GM20431 (cell line): Measurements from ENCODE around the gene ARFGAP1.

ENCODE experiments used
- in situ Hi-C: fragments of 300-500 bp; cut with MseI, MboI; formaldehyde crosslinking; loops from one replicate; pipeline ENCODE4 v1.15.0; 2020; ENCODE audit warnings: low sequenced_read_pairs; ENCODE audit not compliant: unreplicated experiment

Gene ARFGAP1

DNA sequence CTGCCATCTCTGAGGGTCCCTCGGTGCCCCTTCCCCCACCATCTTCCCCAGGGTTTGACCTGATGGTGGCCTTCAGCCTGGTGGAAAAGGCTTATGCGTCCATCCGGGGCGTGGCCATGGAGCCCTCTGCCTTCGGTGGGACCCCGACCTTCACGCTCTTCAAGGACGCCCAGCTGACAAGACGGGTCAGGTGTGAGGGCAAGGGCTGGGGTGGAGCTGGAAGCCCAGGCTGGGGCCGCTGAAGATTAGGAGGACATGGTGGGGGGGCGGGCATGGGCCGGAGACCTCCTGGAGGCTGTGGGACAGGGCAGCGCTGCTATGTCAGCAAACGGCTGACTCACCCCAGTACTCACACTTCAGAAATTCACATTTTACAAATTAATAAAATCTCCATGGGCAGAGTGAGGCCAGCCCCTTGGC lies 43.9 kb downstream of the ARFGAP1 start:
- in situ Hi-C loops, result no loop called here

DNA sequence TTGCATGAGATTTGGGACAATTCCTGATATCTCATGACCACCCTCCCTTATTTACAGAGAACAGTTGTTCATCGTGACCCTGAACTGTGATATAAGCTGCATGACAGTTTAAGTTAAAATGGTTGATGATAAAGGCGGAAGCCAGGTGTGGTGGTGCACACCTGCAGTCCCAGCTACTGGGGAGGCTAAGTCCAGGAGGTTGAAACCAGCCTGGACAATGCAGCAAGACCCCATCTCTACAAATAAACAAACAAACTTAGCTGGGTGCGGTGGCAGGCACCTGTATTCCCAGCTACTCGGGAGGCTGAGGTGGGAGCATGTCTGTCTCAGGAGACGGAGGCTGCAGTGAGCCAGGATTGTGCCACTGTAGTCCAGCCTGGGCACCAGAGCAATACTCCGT lies 44.4 kb downstream of the ARFGAP1 start:
- in situ Hi-C loops, result no loop called here

DNA sequence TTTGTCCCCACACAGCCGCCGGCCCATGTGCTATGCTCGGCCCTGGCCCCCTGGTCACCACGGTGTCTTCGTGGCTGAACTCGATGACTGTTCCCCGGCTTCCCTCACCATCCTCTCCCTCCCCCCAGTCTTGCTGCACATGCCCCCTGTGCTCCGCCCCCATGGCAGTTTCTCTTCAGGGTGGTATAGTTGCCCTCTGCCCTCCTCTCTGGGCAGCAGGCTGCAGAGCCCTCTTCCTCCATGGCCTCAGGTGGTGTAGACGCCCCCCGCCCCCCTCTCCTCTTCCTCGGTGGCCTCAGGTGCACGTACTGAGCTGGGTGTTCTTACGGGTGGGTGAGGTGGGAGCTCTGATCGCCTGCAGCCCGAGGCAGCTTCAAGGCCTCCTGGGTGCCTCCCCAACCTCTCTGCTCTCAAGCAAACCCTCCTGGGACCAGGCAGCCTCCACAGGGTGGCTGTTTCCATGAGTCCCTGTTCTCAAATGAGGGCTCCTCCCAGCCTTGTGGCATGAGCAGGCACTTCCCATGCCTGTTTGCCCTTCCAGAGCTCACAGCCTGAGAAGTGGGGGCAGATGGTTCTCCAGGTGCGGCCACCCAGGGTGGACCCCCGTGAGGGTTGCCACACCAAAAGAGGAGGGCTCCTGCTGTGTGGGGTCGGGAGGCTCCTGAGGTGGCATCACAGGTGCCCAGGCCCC lies 45.1 kb downstream of the ARFGAP1 start:
- in situ Hi-C loops, result no loop called here

DNA sequence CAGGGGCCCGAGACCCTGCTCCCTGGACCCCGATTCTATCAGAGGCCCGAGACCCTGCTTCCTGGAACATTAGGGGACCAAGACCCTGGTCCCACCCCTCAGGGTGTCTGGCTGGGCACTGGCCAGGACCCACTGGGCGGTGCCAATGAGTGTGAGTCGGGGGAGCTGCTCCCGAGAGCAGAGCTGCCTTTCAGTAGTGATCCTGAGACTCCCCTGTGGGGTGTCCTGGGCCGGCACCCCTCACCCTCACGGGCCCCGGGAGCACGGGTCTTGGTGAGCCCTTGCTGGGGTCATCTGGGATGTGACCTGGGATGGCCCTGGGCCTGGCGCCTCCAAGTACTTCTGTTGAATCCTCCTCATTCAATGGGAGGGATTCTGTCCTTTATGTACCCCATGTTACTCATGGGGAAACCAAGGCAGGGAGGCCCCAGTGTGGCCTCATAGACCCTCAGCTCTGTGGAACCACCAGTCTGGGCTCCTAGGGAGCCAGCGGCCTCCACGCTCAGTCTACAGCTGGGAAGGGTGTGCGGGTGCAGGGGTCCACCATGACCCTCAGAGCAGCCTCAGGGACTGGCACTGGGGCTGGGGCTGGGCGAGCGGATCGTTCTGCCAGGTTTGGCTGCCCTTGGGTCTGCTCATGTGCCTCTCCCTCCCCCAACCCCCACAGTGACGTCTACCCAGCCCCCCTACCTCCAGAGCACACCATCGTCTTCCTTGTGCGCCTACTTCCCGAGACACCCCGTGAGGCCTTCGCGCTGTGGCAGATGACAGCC lies 46.0 kb downstream of the ARFGAP1 start:
- in situ Hi-C loops, result no loop called here

DNA sequence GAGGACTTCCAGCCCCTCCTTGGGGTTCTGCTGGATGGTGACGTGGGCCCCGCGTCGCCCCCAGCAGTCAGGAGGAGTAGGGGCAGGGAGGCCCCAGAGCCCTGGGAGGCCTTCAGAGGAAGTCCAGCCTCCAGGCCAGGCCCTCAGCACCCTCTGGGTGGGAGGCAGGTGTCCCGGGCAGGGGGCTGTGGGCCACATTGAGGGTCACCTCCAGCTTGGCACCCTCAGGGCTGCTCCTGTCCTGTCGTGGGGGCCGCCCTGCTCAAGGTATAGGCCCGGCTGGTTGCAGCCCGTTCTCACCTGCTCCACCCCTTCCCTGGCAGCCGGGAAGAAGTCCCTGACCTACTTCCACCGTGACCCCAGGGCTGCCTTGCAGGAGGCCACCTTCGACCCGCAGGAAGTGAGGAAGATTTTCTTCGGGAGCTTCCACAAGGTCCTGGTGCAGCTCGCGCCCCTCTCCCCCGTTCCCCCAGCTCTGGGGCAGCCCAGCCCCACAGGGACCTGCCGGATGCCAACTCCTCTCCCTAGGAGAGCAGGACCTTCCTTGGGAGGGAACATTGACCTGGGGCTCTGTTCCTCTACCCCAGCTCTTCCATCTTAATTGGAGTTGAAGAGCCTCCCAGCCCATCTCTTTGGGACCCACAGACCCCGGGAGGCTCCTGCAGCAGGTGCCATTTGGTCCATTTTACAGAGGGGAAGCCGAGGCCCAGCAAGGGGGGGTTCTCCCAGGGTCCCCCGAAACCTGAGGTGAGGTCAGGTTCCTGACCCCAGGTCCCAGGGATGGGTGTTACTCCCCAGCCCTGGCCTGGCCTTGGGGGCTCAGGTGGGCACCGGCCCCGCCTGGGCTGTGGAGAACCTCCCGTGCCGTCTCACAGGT lies 46.8 kb downstream of the ARFGAP1 start:
- in situ Hi-C loops, result no loop called here

DNA sequence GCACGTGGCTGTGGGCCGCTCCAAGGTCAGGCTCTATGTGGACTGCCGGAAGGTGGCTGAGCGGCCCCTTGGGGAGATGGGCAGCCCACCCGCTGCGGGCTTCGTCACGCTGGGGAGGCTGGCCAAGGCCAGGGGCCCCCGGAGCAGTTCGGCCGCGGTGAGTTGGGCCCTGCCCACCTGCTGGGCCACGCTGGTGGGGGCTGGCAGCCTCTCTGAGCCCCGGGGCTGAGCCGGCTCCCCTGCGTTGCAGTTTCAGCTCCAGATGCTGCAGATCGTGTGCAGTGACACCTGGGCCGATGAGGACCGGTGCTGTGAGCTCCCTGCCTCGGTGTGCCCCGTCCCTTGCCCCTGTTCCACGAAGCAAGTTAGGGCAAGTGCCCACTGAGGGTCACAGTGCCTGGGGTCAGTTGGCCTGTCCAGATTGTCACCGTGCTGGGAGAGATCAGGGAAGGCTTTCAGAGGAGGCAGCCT lies 47.5 kb downstream of the ARFGAP1 start:
- in situ Hi-C loops, result no loop called here

DNA sequence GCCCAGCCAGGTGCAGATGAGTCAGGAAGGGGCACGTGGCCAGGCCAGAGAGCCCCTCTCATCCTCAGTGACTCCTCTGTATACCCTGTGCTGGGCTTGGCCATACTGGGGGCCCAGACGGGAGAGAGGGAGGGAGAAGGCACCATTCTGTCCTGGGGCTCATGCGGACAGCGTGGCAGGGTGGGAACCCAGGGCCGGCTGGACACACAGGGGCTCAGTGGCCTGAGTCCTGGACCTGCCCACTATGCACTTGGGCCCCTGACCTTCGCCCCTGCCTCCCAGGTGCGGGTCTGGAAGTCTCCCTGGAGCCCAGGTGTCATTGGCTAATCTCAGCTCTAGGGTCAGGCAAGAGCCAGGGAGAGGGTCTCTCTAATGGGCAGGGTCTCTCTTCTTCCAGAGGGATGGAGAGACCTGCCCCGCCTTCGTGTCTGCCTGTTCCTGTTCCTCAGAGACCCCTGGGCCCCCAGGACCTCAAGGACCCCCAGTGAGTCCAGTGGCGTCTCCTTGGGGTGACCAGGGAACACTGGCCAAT lies 48.1 kb downstream of the ARFGAP1 start:
- in situ Hi-C loops, result no loop called here

DNA sequence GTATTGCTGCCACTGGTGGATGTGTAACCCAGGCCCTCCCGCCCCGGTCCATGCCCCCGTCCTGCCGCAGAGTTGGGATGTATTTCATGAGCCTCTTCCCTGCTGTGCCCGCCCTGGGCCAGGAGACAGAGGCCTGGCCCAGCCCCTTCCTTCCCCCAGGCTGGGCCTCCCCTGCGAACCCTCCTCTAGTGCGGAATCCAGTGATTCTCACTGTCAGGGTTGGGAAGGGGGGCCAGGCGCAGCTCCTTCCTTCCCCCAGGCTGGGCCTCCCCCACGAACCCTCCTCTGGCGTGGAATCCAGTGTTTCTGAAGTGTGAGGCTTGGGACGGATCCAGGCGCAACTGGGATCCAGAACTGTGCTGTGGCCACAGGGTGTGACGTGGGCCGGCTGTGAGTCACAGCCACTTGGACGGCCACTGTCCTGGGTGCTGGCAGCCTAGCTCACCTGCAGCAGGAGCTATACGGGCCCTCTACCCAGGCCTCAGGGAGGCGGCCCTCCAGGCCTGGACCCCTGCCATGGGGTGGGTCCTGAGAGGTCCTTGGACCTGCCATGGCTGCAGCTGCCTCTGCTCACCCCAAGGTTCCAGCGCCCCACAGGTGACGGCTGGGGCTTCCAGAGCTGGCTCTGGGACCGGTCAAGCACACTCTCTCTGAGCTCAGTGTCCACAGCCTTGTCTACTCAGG lies 48.7 kb downstream of the ARFGAP1 start:
- in situ Hi-C loops, result no loop called here

DNA sequence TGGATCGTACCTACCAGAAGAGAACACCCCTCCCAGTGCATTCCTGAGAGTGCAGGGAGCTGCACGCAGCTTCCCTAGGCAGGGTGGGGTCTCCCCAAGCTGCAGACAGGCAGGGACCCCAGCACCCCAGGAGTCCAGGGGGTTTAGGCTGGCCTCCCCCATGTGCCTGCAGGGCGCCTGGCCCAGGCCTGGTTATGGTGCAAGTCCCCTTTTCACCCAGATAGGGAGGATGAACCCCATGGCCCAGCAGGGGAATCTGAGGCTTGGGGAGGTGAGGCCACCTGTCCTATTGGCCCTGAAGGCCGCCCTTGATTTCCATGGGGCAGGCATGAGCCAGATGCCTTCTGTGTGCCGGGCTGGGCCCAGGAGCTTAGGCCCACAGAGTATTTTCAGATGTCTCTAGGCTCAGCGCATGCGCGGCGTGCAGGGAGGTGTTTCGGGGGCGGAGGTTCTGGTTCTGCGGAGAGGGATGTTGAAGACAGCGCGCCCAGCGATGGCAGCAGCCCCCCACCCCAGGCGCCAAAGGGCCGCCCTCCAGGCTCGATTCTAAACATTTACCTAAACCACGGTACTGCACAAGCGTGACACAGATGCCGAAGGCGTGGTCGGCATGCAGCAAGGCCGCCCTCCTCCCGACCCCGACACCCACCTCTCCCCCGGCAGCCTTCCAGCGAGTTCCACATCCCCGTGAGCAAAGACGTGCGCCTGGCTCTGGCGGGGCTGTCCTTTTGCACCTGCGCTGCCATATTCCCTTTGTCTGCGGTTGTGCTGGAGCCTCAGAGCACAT lies 49.7 kb downstream of the ARFGAP1 start:
- in situ Hi-C loops, result no loop called here

DNA sequence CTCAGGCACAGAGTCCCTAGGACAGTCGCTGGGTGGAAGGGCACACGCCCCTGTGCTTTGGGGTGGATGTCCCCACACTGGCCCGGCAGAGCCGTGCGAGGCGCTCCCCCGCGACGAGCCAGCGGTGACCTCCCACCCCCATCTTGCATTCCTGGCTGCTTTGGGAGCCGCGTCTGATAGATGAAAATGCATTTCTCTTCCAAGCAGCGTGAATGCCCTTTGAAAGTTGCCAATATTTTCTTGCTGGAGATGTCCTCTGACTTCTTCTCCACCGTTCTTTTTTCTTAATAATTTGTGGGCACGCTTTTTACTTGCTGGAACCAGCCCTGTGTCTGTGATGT lies 50.3 kb downstream of the ARFGAP1 start:
- in situ Hi-C loops, result no loop called here

DNA sequence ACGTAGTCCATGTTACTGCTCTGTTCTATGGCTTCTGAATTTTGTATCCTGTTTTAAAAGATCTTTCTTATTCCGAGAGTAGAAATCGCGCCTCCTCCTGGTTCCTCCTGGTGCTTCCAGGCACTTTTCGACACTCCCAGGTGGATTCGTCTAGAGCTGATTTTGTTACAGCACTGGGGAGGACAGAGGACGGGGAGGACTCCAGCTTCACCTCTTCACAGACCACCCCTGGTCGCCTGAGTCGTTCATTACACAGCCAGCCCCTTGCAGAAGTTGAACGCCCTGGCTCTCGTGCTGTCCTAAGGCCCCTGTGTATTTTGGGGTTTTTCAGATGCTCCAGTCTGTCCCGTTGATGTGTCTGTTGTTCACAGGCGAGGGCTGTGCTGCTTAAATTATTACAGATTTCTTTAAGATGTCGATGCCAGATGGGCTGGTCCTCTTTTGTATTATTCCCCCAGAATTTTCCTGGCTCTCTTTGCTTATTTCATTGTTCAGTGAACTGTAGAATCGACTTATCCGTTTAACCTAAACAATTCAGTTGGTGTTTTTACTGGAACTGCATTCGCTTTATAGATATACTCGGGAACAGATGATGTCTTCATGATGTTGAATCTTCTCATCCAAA lies 50.9 kb downstream of the ARFGAP1 start:
- in situ Hi-C loops, result no loop called here

DNA sequence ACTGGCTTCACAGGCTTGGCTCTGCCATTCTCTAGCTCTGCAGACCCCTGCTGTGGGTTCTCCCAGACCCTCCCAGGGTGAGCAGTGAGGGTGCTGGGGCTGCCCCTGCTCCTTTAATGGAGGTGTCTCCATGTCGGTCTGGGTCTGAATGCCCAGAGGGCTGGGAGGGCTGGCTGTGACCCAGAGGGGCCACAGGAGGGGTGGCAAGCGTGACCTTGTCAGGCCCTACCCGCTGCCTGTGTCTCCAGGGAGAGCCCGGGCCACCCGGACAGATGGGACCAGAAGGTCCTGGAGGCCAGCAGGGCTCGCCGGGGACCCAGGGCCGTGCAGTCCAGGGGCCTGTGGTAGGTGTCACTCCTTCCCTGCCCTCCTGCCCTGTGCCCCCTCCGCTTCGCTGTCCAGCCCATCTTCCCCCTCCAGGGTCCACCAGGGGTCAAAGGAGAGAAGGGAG lies 52.4 kb downstream of the ARFGAP1 start:
- in situ Hi-C loops, result no loop called here

DNA sequence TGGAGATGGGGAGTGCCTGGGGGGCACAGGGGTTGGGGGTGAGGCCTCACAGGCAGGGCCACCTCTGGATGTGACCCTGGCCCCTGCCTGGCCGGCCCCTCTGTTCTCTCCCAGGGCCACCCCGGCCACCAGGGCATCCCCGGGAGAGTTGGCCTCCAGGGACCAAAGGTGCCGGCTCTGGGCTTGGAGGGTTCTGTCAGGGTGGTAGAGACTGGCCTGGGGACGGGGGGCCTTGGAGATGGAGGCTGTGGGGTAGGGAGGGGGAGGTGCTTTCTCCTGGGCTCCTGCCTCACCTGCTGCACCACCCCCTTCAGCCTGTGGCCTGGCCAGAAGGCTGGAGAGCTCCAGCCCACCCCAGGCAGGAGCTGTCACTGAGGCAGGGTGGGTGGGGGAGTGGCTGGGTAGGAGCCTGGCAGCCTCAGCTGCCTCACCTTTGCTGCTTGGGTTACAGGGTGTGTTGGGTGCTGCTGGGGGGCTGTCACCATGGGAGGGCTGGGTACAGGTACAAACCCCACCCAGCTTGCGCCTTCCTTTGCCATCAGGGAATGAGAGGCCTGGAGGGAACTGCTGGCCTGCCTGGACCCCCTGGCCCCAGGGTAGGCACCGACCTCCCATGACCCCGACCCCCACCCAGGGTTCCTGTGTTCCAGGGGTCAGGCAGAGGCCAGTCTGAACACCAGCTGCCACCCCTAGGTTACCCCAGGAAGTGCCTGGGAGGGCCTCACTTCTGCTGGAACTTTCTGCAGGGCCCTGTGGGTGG lies 53.1 kb downstream of the ARFGAP1 start:
- in situ Hi-C loops, result no loop called here

DNA sequence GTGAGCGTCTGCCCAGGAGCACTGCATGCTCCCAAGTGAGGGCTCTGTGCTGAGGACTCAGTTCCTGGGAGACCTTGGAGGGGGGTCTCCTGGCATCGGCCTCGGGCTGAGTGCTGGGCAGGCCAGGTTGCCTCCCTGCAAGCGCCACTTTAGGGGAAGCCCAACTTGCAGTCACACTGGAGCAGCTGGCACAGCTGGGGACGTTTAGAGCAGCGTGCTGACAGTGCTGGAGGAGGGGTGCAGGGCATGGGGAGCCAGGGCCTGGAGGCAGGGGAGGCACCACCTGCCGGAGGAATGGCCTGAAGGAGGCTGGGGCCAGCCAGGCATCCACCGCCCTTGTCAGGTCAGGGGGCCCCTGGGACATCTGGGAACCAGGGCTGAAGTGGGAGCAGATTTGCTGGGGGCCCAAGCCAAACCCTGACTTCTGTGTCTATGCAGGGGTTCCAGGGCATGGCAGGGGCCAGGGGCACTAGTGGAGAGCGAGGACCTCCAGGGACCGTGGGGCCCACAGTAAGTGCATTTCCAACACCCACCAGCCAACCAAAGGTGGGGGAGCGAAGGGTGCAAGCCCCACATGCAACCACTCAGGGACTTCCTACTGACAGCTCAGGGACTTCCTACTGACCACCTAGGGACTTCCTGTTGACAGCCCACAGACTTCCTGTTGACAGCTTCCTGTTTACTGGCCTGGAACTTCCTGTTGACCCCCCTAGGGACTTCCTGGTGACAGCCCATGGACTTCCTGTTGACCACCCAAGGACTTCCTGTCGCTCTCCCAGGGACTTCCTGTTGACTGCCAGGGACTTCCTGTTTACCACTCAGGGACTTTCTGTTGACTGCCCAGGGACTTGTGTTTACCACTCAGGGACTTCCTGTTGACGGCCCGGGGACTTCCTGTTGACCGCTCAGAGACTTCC lies 54.0 kb downstream of the ARFGAP1 start:
- in situ Hi-C loops, result no loop called here

DNA sequence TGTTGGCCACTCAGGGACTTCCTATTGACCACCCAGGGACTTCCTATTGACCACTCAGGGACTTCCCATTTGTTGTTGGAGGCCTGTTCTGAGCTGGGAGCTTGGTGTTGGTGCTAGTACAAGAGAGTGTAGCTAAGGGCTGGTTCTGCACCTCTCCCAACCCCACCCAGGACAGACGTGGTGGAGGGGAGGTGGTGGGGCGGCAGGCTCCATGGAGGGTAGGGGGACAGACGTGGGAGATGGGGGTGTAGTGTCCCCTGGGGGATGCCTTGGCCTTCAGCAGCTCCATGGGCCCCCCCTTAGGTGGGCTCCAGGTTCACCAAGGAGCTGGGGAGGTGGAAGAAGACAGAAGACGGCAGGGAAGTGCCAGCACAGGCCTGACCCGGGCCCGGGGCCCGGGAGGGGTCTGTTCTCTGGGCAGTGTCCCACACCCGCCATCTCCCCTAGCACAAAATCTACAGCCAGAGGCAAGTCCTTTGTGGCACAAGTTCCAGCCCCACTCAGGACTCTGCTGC lies 54.7 kb downstream of the ARFGAP1 start:
- in situ Hi-C loops, result no loop called here

DNA sequence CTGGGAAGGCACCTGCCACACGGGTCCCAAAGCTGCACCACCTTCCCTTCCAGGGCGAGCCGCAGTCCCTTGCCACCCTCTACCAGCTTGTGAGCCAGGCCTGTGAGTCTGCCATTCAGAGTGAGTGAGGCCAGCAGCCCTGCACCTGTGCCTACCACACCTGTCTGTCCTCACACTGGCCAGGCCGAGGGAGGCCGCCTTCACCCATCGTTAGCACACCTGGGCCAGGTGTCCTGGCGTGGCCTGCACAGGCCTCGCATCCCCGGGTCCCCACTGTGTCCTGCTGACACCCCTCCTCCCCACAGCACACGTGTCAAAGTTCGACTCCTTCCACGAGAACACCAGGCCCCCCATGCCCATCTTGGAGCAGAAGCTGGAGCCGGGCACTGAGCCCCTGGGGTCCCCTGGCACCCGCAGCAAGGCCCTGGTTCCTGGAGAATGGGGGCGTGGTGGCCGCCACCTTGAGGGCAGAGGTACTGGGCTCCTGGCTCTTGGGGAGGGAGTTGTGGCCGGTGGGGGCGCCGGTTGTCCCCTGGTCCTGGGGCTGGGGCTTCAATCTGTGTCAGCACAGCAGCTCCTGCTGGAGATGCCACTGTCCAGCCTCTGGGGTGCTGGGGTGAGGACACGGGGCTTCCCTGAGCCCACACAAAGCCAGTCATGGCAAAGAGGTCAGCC lies 55.5 kb downstream of the ARFGAP1 start:
- in situ Hi-C loops, result no loop called here
